ENCODE results near the gene PAPSS1. TPM values are rescaled to one million over a fixed set of nuclear protein-coding genes. Genes with fewer than 3 reads are reported as not detected.
A peak's percentile ranks its signal among the peaks of the same experiment; 100 is the strongest.
"Not testable (repeated sequence)": the region's sequence is repeated elsewhere in the genome, so short reads cannot be mapped to it uniquely, and the experiment has no call there.

PAPSS1 gene
- total RNA-seq, 6 experiments from 2014 or later, result 55.5 to 64.7 (median 62.9) TPM

DNA sequence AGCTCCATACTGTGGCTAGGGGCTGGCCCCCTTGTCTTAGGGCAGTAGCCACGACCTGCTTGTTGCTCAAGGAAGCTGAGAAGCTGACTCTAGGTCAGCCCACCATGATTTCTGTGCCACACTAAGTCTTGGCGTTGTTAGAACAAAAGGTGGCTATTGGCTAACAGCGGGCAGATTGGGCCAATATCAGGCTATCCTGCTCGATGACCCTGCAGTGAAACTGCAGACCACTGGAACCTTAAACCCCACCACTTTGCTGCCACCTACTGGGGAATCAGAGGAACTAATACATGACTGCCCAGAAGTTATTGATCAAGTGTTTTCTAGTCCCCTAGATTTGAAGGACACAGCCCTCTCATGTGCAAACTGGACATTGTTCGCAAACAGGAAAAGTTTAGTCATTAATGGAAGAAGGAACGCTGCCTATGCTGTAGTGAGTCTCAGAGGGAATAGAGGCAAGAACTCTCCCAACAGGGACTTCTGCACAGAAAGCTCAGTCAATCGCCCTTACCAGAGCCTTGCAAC lies 17.0 kb upstream of the PAPSS1 start:
- H3K27ac Mint-ChIP-seq, result no peak overlapping the region
- peaks cover 2% of the 10 kb centered on the region for H3K27me3 Mint-ChIP-seq (ENCODE audit: insufficient read depth)
- TF ChIP-seq CTCF (IDR thresholded peaks at IDR 0.05), result peak; percentile 94
- H3K9me3 Mint-ChIP-seq, result no peaks in the 10 kb centered on the region
- no peak overlapping the region for H3K4me3 Mint-ChIP-seq
- H3K36me3 Mint-ChIP-seq (ENCODE audit: low read depth), result no peaks in the 10 kb centered on the region
- peaks cover 17% of the 10 kb centered on the region for H3K4me1 Mint-ChIP-seq (ENCODE audit: low read depth)
- peak; percentile 42 for DNase-seq

DNA sequence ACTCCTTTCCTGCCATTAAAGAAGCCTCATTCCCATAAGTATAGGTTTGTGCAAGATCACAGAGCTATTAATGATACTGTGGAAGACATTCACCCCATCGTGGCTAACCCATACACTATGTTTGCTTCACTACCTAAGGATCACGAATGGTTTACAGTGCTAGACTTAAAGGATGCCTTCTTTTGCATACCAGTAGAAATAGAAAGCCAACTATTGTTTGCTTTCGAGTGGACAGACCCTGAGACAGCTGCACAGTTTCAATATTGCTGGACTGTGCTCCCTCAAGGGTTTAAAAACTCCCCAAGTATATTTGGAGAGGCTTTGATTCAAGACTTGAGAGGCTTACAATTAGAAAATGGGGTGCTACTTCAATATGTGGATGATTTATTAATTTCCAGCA lies 16.0 kb upstream of the PAPSS1 start:
- Mint-ChIP-seq H3K36me3 (ENCODE audit: low read depth) (no peaks in the 10 kb centered on the region), H3K4me1 (ENCODE audit: low read depth) (peaks cover 9% of the 10 kb centered on the region), H3K9me3 (no peaks in the 10 kb centered on the region), H3K4me3 (no peak overlapping the region), H3K27me3 (ENCODE audit: insufficient read depth) (peaks cover 2% of the 10 kb centered on the region), H3K27ac (no peak overlapping the region)
- DNase-seq, result no peak
- TF ChIP-seq CTCF (IDR thresholded peaks at IDR 0.05), result no peak

DNA sequence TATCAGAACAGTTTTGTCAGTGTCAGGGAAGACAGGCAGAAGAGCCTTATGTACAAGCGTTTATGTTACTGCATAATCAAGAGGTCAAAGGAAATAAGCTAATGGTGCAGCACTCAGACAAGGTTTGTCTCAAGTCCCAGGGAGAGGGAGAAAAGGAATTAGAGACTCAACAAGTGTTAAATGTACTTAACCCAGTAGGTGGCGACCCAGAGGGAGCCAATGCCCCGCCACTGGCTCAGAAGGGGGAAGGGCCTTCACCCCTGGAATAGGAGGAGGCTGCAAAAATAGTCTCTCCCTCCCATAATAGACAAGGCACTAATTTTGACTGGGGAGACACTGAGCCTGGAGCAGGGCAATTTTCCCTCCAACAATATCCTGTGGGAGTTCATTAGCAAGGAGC lies 14.1 kb upstream of the PAPSS1 start:
- H3K36me3 Mint-ChIP-seq (ENCODE audit: low read depth), result no peaks in the 10 kb centered on the region
- no peaks in the 10 kb centered on the region; the same call in 1 of the 2 replicates for H3K27me3 Mint-ChIP-seq (ENCODE audit: insufficient read depth)
- no peaks in the 10 kb centered on the region; the same call in 1 of the 2 replicates for H3K4me1 Mint-ChIP-seq (ENCODE audit: low read depth)
- H3K4me3 Mint-ChIP-seq, result no peak overlapping the region
- DNase-seq, result no peak
- H3K9me3 Mint-ChIP-seq, result no peaks in the 10 kb centered on the region
- TF ChIP-seq CTCF (IDR thresholded peaks at IDR 0.05), result peak; percentile 69
- H3K27ac Mint-ChIP-seq, result no peak overlapping the region

DNA sequence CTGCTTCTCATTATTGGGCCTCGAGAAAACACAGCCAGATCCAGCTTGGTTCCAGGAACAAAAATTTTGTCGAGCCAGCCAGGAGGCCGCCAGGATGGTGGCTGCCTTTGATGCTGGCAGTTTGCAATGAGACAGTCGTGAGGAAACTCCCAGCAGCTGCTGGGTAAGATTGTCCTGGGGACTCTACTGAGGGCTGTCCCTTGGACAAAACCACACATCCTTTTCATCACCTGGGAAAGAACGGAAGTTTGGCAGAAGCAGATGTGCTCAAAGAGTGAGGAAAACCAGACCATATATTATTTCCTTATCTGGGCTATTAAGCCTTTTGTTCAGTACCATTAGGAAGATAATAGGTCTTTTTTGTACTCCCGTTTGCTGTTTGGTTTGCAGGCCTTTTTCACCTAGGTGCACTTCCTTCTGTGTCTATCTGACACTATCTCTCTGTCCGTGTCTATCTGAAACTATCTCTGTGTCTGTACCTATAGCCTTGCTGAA lies 13.4 kb upstream of the PAPSS1 start:
- no peaks in the 10 kb centered on the region for H3K36me3 Mint-ChIP-seq (ENCODE audit: low read depth)
- H3K9me3 Mint-ChIP-seq, result no peaks in the 10 kb centered on the region
- no peaks in the 10 kb centered on the region; the same call in 1 of the 2 replicates for H3K4me1 Mint-ChIP-seq (ENCODE audit: low read depth)
- no peak overlapping the region for H3K27ac Mint-ChIP-seq
- no peak overlapping the region for H3K4me3 Mint-ChIP-seq
- no peak for DNase-seq
- no peak for TF ChIP-seq CTCF (IDR thresholded peaks at IDR 0.05)
- peaks cover 3% of the 10 kb centered on the region for H3K27me3 Mint-ChIP-seq (ENCODE audit: insufficient read depth)

GRCh38 chr4:107729050-107729449 lies 9.0 kb upstream of the PAPSS1 start:
- not testable (repeated sequence) for H3K27me3 Mint-ChIP-seq (ENCODE audit: insufficient read depth); H3K4me3 Mint-ChIP-seq; DNase-seq; H3K9me3 Mint-ChIP-seq; H3K36me3 Mint-ChIP-seq (ENCODE audit: low read depth); H3K27ac Mint-ChIP-seq
- peaks cover 16% of the 10 kb centered on the region for H3K4me1 Mint-ChIP-seq (ENCODE audit: low read depth)

- H3K4me3 Mint-ChIP-seq; H3K9me3 Mint-ChIP-seq; H3K27me3 Mint-ChIP-seq (ENCODE audit: insufficient read depth); H3K36me3 Mint-ChIP-seq (ENCODE audit: low read depth); H3K27ac Mint-ChIP-seq; DNase-seq: not testable (repeated sequence)
- peaks cover 16% of the 10 kb centered on the region for H3K4me1 Mint-ChIP-seq (ENCODE audit: low read depth)
Measured at GRCh38 chr4:107726131-107726925, 6.3 kb upstream of the PAPSS1 start.

All from HFFc6 (cell line).